ENCODE results near the gene DSG1. TPM values are rescaled to one million over a fixed set of nuclear protein-coding genes. Genes with fewer than 3 reads are reported as not detected.

The DSG1 gene
- total and polyA plus RNA-seq, 3 experiments from 2014 or later = not detected

- Mint-ChIP-seq H3K4me1 (no peaks in the 10 kb centered on the region), H3K9me3 (peaks cover 0 to 13% (median 5%) of the 10 kb centered on the region in 5 donors), H3K27ac (no peak overlapping the region), H3K27me3 (no peaks in the 10 kb centered on the region), H3K4me3 (no peak overlapping the region), H3K36me3 (no peaks in the 10 kb centered on the region)
- no peaks in the 10 kb centered on the region for H3K27me3 ChIP-seq (ENCODE audit: insufficient read depth, low read length, poor library complexity, severe bottlenecking)
- no peaks in the 10 kb centered on the region for H3K4me1 ChIP-seq (ENCODE audit: insufficient read depth, low read length)
- H3K36me3 ChIP-seq (ENCODE audit: insufficient read depth, low read length) = no peaks in the 10 kb centered on the region
- H3K4me3 ChIP-seq (ENCODE audit: low read length) = no peak overlapping the region
- ChIA-PET CTCF (no interaction called here), POLR2A (no interaction called here)
- no peaks in the 10 kb centered on the region for H3K9me3 ChIP-seq (ENCODE audit: low read length)
- H3K27ac ChIP-seq (ENCODE audit: low read depth, low read length) = no peak overlapping the region
- DNase-seq = no peak
Observed at GRCh38 chr18:31364190-31364589, 46.2 kb downstream of the DSG1 start.

GRCh38 chr18:31369478-31369877 is 51.5 kb downstream of the DSG1 start:
- H3K27ac Mint-ChIP-seq = no peak overlapping the region
- H3K36me3 ChIP-seq (ENCODE audit: insufficient read depth, low read length) = no peaks in the 10 kb centered on the region
- H3K27me3 Mint-ChIP-seq = no peaks in the 10 kb centered on the region
- no peaks in the 10 kb centered on the region for H3K4me1 Mint-ChIP-seq
- no peak overlapping the region for H3K4me3 ChIP-seq (ENCODE audit: low read length)
- H3K27ac ChIP-seq (ENCODE audit: low read depth, low read length) = no peak overlapping the region
- no peak overlapping the region for H3K4me3 Mint-ChIP-seq
- DNase-seq = no peak
- no peaks in the 10 kb centered on the region for H3K27me3 ChIP-seq (ENCODE audit: insufficient read depth, low read length, poor library complexity, severe bottlenecking)
- CTCF ChIA-PET = no interaction called here
- no peaks in the 10 kb centered on the region for H3K36me3 Mint-ChIP-seq
- POLR2A ChIA-PET = no interaction called here
- H3K9me3 ChIP-seq (ENCODE audit: low read length) = no peaks in the 10 kb centered on the region
- H3K4me1 ChIP-seq (ENCODE audit: insufficient read depth, low read length) = no peaks in the 10 kb centered on the region
- peaks cover 0 to 6% (median 0%) of the 10 kb centered on the region in 5 donors for H3K9me3 Mint-ChIP-seq

GRCh38 chr18:31371989-31372388 is 54.0 kb downstream of the DSG1 start:
- ChIA-PET POLR2A (no interaction called here), CTCF (no interaction called here)
- H3K27ac Mint-ChIP-seq = no peak overlapping the region

GRCh38 chr18:31373641-31374040 is 55.7 kb downstream of the DSG1 start:
- Mint-ChIP-seq H3K9me3 (peaks cover 0 to 8% (median 4%) of the 10 kb centered on the region in 5 donors), H3K4me1 (no peaks in the 10 kb centered on the region), H3K36me3 (no peaks in the 10 kb centered on the region), H3K27ac (no peak overlapping the region), H3K27me3 (no peaks in the 10 kb centered on the region), H3K4me3 (no peak overlapping the region)
- H3K36me3 ChIP-seq (ENCODE audit: insufficient read depth, low read length) = no peaks in the 10 kb centered on the region
- no peaks in the 10 kb centered on the region for H3K9me3 ChIP-seq (ENCODE audit: low read length)
- DNase-seq = no peak
- POLR2A ChIA-PET = no interaction called here
- no peak overlapping the region for H3K4me3 ChIP-seq (ENCODE audit: low read length)
- no peaks in the 10 kb centered on the region for H3K4me1 ChIP-seq (ENCODE audit: insufficient read depth, low read length)
- H3K27me3 ChIP-seq (ENCODE audit: insufficient read depth, low read length, poor library complexity, severe bottlenecking) = no peaks in the 10 kb centered on the region
- CTCF ChIA-PET = no interaction called here
- H3K27ac ChIP-seq (ENCODE audit: low read depth, low read length) = no peak overlapping the region

More at GRCh38 chr18:31371989-31372388, 54.0 kb downstream of the DSG1 start:
- H3K4me3 ChIP-seq (ENCODE audit: low read length) = no peak overlapping the region
- Mint-ChIP-seq H3K4me3 (no peak overlapping the region), H3K27me3 (no peaks in the 10 kb centered on the region), H3K36me3 (no peaks in the 10 kb centered on the region), H3K9me3 (peaks cover 0 to 3% (median 0%) of the 10 kb centered on the region in 5 donors), H3K4me1 (no peaks in the 10 kb centered on the region)
- no peaks in the 10 kb centered on the region for H3K36me3 ChIP-seq (ENCODE audit: insufficient read depth, low read length)
- H3K9me3 ChIP-seq (ENCODE audit: low read length) = no peaks in the 10 kb centered on the region
- H3K4me1 ChIP-seq (ENCODE audit: insufficient read depth, low read length) = no peaks in the 10 kb centered on the region
- H3K27me3 ChIP-seq (ENCODE audit: insufficient read depth, low read length, poor library complexity, severe bottlenecking) = no peaks in the 10 kb centered on the region
- H3K27ac ChIP-seq (ENCODE audit: low read depth, low read length) = no peak overlapping the region
- DNase-seq = no peak

GRCh38 chr18:31376477-31376876 is 58.5 kb downstream of the DSG1 start, which contains the start of gene DSG4:
DSG4 (plus strand) TSS chr18:31376777; CDS start chr18:31376912, 135 bp downstream.
- Histone ChIP-seq H3K27ac (ENCODE audit: low read depth, low read length) (no peak within 1 kb of the TSS), H3K4me1 (ENCODE audit: insufficient read depth, low read length) (no peaks in the 10 kb centered on the region), H3K36me3 (ENCODE audit: insufficient read depth, low read length) (no peaks in the 10 kb centered on the region), H3K9me3 (ENCODE audit: low read length) (no peaks in the 10 kb centered on the region), H3K27me3 (ENCODE audit: insufficient read depth, low read length, poor library complexity, severe bottlenecking) (no peaks in the 10 kb centered on the region), H3K4me3 (ENCODE audit: low read length) (no peak within 1 kb of the TSS)
- Mint-ChIP-seq H3K27ac (no peak within 1 kb of the TSS), H3K27me3 (no peaks in the 10 kb centered on the region), H3K9me3 (peaks cover 0 to 19% (median 4%) of the 10 kb centered on the region in 5 donors), H3K36me3 (no peaks in the 10 kb centered on the region), H3K4me1 (no peaks in the 10 kb centered on the region), H3K4me3 (no peak within 1 kb of the TSS)
- POLR2A ChIA-PET = no interaction called here
- DNase-seq = no peak
- CTCF ChIA-PET = no interaction called here

GRCh38 chr18:31380912-31381311 is 63.0 kb downstream of the DSG1 start:
- DNase-seq = no peak
- ChIA-PET CTCF (no interaction called here), POLR2A (no interaction called here)
- Mint-ChIP-seq H3K4me1 (no peaks in the 10 kb centered on the region), H3K4me3 (no peak overlapping the region), H3K36me3 (no peaks in the 10 kb centered on the region), H3K27ac (no peak overlapping the region), H3K27me3 (no peaks in the 10 kb centered on the region), H3K9me3 (peaks cover 0 to 23% (median 5%) of the 10 kb centered on the region in 5 donors)
- Histone ChIP-seq H3K4me1 (ENCODE audit: insufficient read depth, low read length) (no peaks in the 10 kb centered on the region), H3K4me3 (ENCODE audit: low read length) (no peak overlapping the region), H3K9me3 (ENCODE audit: low read length) (no peaks in the 10 kb centered on the region), H3K27me3 (ENCODE audit: insufficient read depth, low read length, poor library complexity, severe bottlenecking) (no peaks in the 10 kb centered on the region), H3K27ac (ENCODE audit: low read depth, low read length) (no peak overlapping the region), H3K36me3 (ENCODE audit: insufficient read depth, low read length) (no peaks in the 10 kb centered on the region)

GRCh38 chr18:31382107-31382506 is 64.1 kb downstream of the DSG1 start:
- CTCF ChIA-PET = no interaction called here

GRCh38 chr18:31386741-31387140 is 68.8 kb downstream of the DSG1 start:
- Histone ChIP-seq H3K27me3 (ENCODE audit: insufficient read depth, low read length, poor library complexity, severe bottlenecking) (no peaks in the 10 kb centered on the region), H3K27ac (ENCODE audit: low read depth, low read length) (no peak overlapping the region), H3K9me3 (ENCODE audit: low read length) (no peaks in the 10 kb centered on the region), H3K4me3 (ENCODE audit: low read length) (no peak overlapping the region), H3K36me3 (ENCODE audit: insufficient read depth, low read length) (no peaks in the 10 kb centered on the region), H3K4me1 (ENCODE audit: insufficient read depth, low read length) (no peaks in the 10 kb centered on the region)
- no peak overlapping the region for H3K27ac Mint-ChIP-seq
- POLR2A ChIA-PET = no interaction called here
- H3K4me1 Mint-ChIP-seq = no peaks in the 10 kb centered on the region
- CTCF ChIA-PET = no interaction called here
- no peak for DNase-seq
- H3K4me3 Mint-ChIP-seq = no peak overlapping the region
- peaks cover 2 to 4% (median 3%) of the 10 kb centered on the region in 5 donors for H3K9me3 Mint-ChIP-seq
- H3K27me3 Mint-ChIP-seq = no peaks in the 10 kb centered on the region
- H3K36me3 Mint-ChIP-seq = no peaks in the 10 kb centered on the region

More at GRCh38 chr18:31382107-31382506, 64.1 kb downstream of the DSG1 start:
- Mint-ChIP-seq H3K36me3 (no peaks in the 10 kb centered on the region), H3K4me3 (no peak overlapping the region), H3K27me3 (no peaks in the 10 kb centered on the region), H3K27ac (no peak overlapping the region), H3K9me3 (peaks cover 0 to 23% (median 5%) of the 10 kb centered on the region in 5 donors), H3K4me1 (no peaks in the 10 kb centered on the region)
- DNase-seq = no peak
- Histone ChIP-seq H3K27me3 (ENCODE audit: insufficient read depth, low read length, poor library complexity, severe bottlenecking) (no peaks in the 10 kb centered on the region), H3K36me3 (ENCODE audit: insufficient read depth, low read length) (no peaks in the 10 kb centered on the region), H3K27ac (ENCODE audit: low read depth, low read length) (no peak overlapping the region), H3K4me3 (ENCODE audit: low read length) (no peak overlapping the region), H3K9me3 (ENCODE audit: low read length) (no peaks in the 10 kb centered on the region), H3K4me1 (ENCODE audit: insufficient read depth, low read length) (no peaks in the 10 kb centered on the region)
- POLR2A ChIA-PET = no interaction called here

GRCh38 chr18:31393286-31393685 is 75.3 kb downstream of the DSG1 start:
- Mint-ChIP-seq H3K27ac (no peak overlapping the region), H3K36me3 (no peaks in the 10 kb centered on the region), H3K4me1 (no peaks in the 10 kb centered on the region), H3K27me3 (no peaks in the 10 kb centered on the region), H3K4me3 (no peak overlapping the region), H3K9me3 (peaks cover 0 to 9% (median 4%) of the 10 kb centered on the region in 5 donors)
- no peaks in the 10 kb centered on the region for H3K9me3 ChIP-seq (ENCODE audit: low read length)
- H3K36me3 ChIP-seq (ENCODE audit: insufficient read depth, low read length) = no peaks in the 10 kb centered on the region
- no peaks in the 10 kb centered on the region for H3K27me3 ChIP-seq (ENCODE audit: insufficient read depth, low read length, poor library complexity, severe bottlenecking)
- CTCF ChIA-PET = no interaction called here
- H3K4me1 ChIP-seq (ENCODE audit: insufficient read depth, low read length) = no peaks in the 10 kb centered on the region
- no peak overlapping the region for H3K4me3 ChIP-seq (ENCODE audit: low read length)
- POLR2A ChIA-PET = no interaction called here
- H3K27ac ChIP-seq (ENCODE audit: low read depth, low read length) = no peak overlapping the region
- no peak for DNase-seq
